ENCODE data around the gene ARID5A. TPM values are rescaled to one million over a fixed set of nuclear protein-coding genes. Genes with fewer than 3 reads are reported as not detected.

The ARID5A gene
- total and polyA plus RNA-seq, 9 of the 15 experiments (the other 6 are each of a cell fraction or from before 2014, with no cell fraction given), result 0.14 to 12.5 (median 3.0) TPM

DNA sequence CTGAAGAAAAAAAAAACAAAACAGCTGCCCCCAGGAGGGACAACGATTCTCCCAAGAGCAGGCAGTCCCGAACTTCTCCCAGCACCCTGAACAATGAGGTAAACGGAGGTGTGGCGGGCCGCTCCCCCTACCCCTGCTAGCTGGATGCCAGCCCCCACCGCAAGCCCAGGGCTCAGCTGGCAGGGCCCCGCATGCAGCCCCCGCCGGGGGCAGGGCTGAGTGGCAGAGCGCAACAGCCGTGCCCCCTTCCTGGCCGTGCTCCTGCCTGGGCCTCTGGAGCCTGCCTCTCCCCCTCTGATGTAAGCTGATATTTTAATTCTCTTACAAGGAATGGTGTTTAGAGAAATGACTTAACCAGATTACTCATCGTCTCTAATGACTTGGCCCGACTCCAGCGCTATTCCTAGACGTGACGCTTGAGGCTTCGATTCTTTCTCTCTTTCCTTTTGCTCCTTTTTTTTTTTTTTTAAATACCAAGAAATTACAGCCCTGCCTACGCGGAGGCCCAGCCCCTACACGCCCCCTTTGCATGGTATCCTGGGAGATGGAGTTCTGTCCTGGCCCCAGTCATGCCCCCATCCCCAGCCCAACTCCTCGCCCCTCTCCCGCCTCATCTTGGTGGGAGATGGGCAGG is 4.6 kb upstream of the ARID5A start (continued):
- TF ChIP-seq MGA (IDR thresholded peaks at IDR 0.05) (no peak), MNT (conservative IDR thresholded peaks at IDR 0.05) (peak in 1 of 2 experiments; percentile 25; a peak in 1 of 4 replicates), ZFP1 (CRISPR knock-in tag; IDR thresholded peaks at IDR 0.05) (no peak), ZNF639 (CRISPR knock-in tag; conservative IDR thresholded peaks at IDR 0.05 in 1 of 2, IDR thresholded peaks at IDR 0.05 in 1 of 2) (no peak)
- TF ChIP-seq, protein P1, sequence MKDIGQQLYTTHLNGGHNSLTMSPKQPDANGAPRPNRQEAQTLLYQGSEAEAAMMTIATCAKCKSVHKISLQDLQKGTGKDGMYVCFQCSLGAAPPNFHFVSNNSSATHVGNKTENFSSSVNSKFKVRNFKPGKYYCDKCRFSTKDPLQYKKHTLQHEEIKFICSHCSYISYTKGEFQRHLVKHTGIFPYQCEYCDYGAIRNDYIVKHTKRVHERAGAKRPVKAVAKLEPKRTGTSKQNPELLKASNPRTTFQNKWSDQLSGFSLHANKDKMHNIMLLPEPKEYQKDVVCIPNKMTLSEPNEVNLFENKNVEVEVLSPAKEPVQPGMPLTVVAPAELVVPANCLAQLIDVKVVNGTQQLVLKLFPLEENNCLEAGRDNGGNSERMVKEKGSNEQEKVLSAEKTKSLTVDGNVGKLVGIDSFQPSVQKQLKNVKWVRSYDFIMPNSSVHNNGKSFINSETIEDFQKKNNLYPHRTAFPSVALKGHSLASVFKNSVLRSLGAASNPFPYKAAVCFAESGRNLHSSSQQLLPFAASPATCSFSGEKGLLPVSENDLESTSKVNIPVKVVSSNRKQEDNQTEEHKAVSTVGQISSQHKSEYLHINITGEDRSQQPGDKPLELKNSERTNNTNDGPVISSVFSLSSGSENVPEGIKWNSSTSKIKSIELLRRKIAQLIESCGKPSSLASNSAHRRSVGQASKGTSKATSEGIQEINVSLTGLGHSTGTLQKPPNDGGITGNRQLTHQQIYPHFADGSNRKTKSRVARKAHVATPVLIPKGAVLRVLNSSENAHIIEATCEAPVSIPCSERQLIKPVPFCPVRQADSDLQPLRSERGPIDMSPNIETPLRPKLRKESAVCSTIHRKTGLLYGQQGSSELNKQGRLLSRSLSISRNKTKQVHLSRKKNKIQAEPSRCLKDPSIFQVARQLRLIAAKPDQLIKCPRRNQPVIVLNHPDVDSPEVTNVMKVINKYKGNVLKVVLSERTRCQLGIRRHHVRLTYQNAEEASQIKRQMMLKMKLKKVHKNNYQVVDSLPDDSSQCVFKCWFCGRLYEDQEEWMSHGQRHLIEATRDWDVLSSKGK (CRISPR knock-in tag; IDR thresholded peaks at IDR 0.05), result no peak
